GM18951 (cell line): Measurements from ENCODE around the gene PTPRD.
"Not testable (repeated sequence)": the region's sequence is repeated elsewhere in the genome, so short reads cannot be mapped to it uniquely, and the experiment has no call there.

Experiments used
- POLR2A ChIP-seq: IDR thresholded peaks from 4 replicates; pipeline ENCODE4 v1.6.1; 2011; ENCODE audit warnings: mild to moderate bottlenecking; ENCODE audit not compliant: insufficient read length, insufficient read depth; ENCODE audit errors: extremely low read depth
- in situ Hi-C: fragments of 300-500 bp; cut with MboI; formaldehyde crosslinking; loops from one replicate; pipeline ENCODE4 v1.12.0; 2022; ENCODE audit warnings: low sequenced_read_pairs, mixed read lengths, inconsistent platforms; ENCODE audit not compliant: unreplicated experiment

PTPRD gene

DNA sequence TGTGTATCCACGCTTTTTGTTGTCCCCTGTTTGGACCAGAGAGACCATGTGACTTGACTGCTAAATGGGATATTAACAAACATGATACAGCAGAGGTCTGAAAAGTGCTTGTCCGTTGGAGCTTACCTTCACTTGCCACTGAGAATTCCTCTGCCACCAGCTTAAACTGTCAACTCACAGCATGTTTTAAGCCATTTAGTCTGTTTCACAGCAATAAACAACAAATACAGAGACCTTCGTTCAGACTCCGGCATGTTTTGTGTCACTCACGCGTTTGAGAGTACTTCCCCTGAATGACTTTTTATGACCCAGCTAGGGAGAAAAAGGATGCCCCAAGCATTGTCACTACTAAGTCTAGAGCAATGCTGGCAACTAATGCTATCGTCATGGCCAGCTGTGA, 173.8 kb downstream of the PTPRD start:
- in situ Hi-C loops = no loop called here
- no peak for TF ChIP-seq POLR2A

- no peak for TF ChIP-seq POLR2A
- in situ Hi-C loops = no loop called here
These were observed 176.0 kb downstream of the PTPRD start for GRCh38 chr9:10436756-10437155.

GRCh38 chr9:10434412-10434811, 178.4 kb downstream of the PTPRD start:
- in situ Hi-C loops = no loop called here
- TF ChIP-seq POLR2A = no peak

DNA sequence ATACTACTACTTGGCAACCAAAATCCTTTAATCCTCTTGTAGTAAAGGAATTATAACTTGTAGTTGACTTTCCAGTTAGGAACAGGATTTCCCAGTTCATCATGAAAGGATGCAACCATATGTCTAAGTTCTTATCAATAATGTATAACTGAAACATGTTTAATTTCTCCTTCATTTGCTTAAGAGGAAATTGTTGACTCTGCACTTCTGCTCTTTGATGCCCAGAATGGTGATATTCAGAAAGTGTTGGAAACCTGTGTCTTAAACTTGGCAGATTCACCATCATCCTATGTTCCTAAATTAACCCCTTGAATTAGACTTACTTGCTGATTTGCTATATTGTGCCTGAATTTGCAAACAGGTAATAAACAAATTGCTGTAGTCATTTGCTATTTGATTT, 201.5 kb downstream of the PTPRD start:
- TF ChIP-seq POLR2A = no peak
- in situ Hi-C loops = no loop called here

DNA sequence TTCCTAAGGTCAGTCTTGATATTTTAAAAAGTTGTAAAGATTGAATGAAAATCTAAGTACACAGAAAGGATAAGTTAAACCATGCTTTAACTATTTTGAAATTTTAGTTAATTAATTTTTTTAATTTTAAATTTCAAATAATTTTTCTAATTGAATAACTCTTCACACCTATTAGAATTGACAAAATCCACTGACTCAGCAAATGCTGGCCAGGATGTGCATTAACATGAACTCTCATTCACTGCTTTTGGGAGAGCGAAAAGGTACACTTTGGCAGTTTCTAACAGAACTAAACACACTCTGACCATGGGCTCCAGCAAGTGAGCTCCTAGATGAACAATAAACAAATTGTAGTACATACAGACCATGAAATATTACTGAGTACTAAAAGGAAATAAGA, 209.5 kb downstream of the PTPRD start:
- in situ Hi-C loops = no loop called here
- TF ChIP-seq POLR2A = no peak

GRCh38 chr9:10396615-10397014, 216.2 kb downstream of the PTPRD start:
- in situ Hi-C loops = no loop called here
- TF ChIP-seq POLR2A = no peak

DNA sequence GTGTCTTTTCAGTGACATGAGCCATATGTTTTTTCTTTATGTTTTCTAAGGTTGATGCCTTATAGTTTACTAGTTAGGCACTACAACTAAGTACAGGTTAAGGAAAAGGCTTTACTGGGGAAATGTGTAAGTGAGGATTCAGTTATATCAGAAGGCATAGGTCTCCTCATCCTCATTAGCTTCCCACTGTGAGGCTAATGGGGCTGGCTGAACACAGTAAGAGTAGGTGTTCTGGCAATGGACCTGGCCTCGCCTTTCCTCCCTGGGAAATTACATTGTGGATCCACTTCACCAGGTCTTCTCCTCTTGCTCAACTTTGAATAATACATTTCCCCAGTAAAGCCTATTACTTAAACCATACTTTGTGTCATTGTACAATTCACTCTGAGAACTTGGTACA, 225.5 kb downstream of the PTPRD start:
- in situ Hi-C loops = no loop called here
- no peak for TF ChIP-seq POLR2A

- TF ChIP-seq POLR2A = no peak
- in situ Hi-C loops = no loop called here
These were observed 241.0 kb downstream of the PTPRD start for GRCh38 chr9:10371824-10372223.

DNA sequence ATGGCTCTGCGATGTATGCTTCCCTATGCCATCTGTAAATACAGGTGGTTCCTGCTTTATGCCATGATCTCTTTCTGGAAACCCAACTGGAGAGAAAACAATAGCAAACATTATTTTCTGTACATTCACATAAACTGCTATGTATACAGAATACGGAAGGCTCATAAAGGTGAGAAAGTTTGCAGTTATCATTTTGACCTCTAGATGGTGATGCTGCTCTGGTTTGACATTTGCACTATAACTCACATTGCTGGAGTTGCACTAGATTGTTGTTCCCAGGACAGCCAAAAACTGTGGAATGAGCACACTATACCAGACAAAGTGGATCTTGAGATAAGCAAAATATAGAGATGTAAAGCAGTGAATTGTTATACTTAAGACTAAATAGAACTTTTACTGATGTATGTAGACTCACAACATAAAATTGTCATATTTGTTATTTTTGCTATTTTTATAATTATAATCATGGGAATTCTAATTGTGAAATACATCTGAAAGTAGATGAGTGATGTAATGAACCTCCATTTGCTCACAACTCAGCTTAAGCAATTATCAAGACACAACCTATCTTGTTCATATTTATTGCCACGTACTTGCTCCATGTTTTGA, 246.5 kb downstream of the PTPRD start:
- in situ Hi-C loops = no loop called here
- no peak for TF ChIP-seq POLR2A

DNA sequence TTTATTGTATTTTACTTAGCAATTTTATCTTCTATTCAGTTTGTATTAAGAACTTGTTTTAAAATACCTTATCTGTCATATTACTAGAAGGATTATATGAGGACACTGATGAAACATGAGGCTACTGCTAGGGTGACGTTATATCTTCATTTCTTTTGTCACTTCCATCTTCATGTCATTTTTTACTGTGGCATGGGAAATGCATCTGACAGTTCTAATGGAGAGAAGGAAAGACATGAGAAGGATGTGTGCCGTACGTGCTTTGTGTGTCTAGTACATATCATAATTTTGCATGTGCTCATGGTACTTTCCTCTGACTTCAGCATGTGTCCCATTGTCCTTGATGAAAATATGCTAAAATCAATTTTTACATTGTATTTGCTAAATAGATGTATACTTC, 258.2 kb downstream of the PTPRD start:
- in situ Hi-C loops = no loop called here
- TF ChIP-seq POLR2A = no peak

GRCh38 chr9:10345621-10346020, 267.2 kb downstream of the PTPRD start:
- in situ Hi-C loops = not testable (repeated sequence)

- no peak for TF ChIP-seq POLR2A
- in situ Hi-C loops = no loop called here
These were observed 271.7 kb downstream of the PTPRD start for GRCh38 chr9:10341057-10341456.

DNA sequence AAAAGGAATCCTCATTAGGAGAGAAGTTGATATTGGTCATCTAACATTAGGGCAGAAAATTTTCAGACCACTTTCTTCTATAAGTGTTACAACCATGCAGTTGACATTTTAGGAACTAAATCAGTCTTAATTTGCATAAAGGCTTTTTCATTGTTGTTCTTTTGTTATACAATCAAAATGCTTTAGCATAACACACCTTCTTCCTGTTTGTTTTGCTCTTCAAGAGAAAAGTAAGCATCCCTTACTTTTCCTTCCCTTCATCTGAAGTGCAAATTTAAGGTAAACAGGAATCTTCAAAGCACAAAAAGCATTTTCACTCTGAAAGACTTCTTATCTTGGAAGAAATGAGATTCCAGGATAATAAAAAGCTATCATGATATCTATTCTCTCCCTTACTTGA, 273.6 kb downstream of the PTPRD start:
- in situ Hi-C loops = no loop called here
- no peak for TF ChIP-seq POLR2A

DNA sequence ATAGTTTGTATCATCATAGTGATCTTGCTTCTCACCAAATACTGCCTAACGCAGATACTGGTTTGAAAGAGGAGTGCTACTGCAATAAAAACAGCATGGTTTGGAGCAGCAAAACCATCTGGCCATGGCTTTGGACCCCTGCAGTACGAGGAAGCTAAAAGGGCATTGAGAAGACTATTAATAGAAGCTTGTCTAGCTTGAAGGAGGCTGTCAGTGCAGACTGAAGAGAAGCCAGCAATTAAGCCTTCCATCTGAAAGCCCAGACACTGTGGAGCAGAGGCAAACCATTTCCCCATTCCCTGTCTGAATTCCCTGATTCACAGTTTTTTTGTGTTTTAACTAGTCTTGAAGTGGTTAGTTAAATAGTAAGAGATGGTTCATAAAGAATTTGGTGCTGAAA, 281.6 kb downstream of the PTPRD start:
- in situ Hi-C loops = no loop called here
- no peak for TF ChIP-seq POLR2A

- TF ChIP-seq POLR2A = no peak
- in situ Hi-C loops = no loop called here
These were observed 330.7 kb downstream of the PTPRD start for GRCh38 chr9:10282084-10282483.
